ENCODE results near the gene USF2.

The USF2 gene

DNA sequence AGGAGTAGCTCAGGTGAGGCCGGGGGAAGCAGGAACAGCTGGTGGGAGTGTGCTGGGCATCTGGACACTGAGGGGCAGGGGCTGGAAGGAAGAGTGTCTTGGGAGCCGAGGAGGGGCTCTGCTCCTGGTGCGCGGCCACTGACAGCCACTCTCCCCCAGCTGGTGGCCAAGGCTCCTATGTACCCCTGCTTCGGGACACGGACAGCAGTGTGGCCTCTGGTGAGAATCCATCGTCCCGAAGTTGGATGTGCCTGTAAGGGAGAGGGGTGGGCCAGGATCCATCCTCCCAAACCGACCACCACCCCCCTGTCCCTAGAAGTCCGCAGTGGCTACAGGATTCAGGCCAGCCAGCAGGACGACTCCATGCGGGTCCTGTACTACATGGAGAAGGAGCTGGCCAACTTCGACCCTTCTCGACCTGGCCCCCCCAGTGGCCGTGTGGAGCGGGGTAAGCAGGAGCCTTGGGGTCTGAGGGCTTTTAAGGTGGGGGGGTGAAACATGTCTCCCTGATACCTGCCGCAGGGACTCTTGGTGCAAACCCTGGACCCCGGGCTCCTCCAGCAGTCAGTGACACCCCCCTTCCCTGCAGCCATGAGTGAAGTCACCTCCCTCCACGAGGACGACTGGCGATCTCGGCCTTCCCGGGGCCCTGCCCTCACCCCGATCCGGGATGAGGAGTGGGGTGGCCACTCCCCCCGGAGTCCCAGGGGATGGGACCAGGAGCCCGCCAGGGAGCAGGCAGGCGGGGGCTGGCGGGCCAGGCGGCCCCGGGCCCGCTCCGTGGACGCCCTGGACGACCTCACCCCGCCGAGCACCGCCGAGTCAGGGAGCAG is 2.0 kb upstream of the USF2 start:
- no peaks in the 10 kb centered on the region for H3K27me3 Mint-ChIP-seq
- H3K9me3 Mint-ChIP-seq = no peaks in the 10 kb centered on the region
- H3K4me1 Mint-ChIP-seq = peaks cover 40% of the 10 kb centered on the region
- H3K4me3 Mint-ChIP-seq = peak overlapping the region; percentile 88
- CTCF ChIA-PET = interaction anchor here (1.3 kb wide), 1 partner anchor 125 kb away, joined by 4 read pairs; no protein-coding TSS in a partner anchor
- H3K27ac Mint-ChIP-seq = peak overlapping the region; percentile 94
- peaks cover 32% of the 10 kb centered on the region for H3K36me3 Mint-ChIP-seq
- DNase-seq = peak; percentile 36

DNA sequence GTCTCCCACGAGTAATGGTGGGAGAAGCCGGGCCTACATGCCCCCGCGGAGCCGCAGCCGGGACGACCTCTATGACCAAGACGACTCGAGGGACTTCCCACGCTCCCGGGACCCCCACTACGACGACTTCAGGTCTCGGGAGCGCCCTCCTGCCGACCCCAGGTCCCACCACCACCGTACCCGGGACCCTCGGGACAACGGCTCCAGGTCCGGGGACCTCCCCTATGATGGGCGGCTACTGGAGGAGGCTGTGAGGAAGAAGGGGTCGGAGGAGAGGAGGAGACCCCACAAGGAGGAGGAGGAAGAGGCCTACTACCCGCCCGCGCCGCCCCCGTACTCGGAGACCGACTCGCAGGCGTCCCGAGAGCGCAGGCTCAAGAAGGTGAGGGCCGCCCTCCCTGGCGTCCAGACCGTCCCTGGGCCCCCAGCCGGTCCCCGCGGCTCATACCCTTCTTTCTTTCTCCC is 1.4 kb upstream of the USF2 start:
- Mint-ChIP-seq H3K9me3 (no peaks in the 10 kb centered on the region), H3K36me3 (peaks cover 39% of the 10 kb centered on the region), H3K27ac (peak overlapping the region; percentile 94), H3K4me3 (peak overlapping the region; percentile 88), H3K4me1 (peaks cover 43% of the 10 kb centered on the region), H3K27me3 (no peaks in the 10 kb centered on the region)
- peak; percentile 53 for DNase-seq
- CTCF ChIA-PET = no interaction called here

DNA sequence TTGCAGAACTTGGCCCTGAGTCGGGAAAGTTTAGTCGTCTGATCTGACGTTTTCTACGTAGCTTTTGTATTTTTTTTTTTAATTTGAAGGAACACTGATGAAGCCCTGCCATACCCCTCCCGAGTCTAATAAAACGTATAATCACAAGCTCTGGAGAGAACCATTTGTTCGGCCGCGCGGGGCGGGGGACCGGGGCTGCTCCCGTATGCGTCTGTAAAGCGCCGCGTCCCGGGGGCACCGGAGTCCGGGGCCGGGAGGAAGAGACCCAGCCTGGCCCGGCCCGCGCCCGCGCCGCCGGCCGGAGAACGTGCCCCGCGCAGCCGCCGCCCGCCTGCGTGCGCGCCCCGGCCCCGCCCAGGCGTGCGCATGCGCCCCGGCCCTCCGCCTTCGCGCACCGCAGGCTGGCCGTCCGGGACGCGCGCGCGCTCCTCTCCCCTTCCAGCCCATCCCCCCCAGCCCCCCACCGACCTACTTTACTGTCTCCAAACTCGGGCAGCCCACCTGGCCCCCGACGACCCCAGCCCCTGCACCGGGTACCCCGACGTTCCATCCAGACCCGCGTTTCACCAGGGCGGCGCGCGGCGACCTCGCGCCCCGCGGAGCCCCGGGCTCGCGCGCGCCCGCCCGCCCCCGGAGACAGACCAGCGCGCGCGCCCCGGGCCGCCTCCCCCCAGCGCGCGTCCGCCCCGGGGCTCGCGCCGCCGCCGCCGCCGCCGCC is 785 bp upstream of the USF2 start:
- peak overlapping the region; percentile 94 for H3K27ac Mint-ChIP-seq
- peak; percentile 75 for DNase-seq
- no peaks in the 10 kb centered on the region for H3K9me3 Mint-ChIP-seq
- peak overlapping the region; percentile 88 for H3K4me3 Mint-ChIP-seq
- H3K27me3 Mint-ChIP-seq = no peaks in the 10 kb centered on the region
- H3K4me1 Mint-ChIP-seq = peaks cover 43% of the 10 kb centered on the region
- H3K36me3 Mint-ChIP-seq = peaks cover 43% of the 10 kb centered on the region
- CTCF ChIA-PET = interaction anchor here (1.9 kb wide), 1 partner anchor 126 kb away, joined by 8 read pairs; no protein-coding TSS in a partner anchor

DNA sequence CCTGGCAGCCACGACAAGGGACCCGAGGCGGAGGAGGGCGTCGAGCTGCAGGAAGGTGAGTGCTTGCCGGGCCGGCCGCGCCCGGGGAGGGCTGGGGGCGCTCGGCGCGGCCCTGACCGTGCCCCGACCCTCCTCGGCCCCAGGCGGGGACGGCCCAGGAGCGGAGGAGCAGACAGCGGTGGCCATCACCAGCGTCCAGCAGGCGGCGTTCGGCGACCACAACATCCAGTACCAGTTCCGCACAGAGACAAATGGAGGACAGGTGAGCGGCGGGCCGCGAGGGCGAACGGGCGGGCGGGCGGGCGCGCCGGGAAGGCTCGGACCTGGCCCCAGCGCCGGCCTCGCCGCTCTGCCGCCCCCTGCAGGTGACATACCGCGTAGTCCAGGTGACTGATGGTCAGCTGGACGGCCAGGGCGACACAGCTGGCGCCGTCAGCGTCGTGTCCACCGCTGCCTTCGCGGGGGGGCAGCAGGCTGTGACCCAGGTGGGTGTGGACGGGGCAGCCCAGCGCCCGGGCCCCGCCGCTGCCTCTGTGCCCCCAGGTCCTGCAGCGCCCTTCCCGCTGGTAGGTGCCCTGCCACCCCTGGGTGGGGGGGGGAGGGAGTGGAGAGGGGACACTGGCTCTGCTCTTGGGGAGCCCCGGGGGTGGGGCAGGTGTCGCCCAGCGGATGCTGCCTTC is 816 bp downstream of the USF2 start:
- H3K27ac Mint-ChIP-seq = peak overlapping the region; percentile 84
- peaks cover 42% of the 10 kb centered on the region for H3K4me1 Mint-ChIP-seq
- no peaks in the 10 kb centered on the region for H3K9me3 Mint-ChIP-seq
- DNase-seq = peak; percentile 83
- H3K36me3 Mint-ChIP-seq = peaks cover 50% of the 10 kb centered on the region
- H3K27me3 Mint-ChIP-seq = no peaks in the 10 kb centered on the region
- peak overlapping the region; percentile 70 for H3K4me3 Mint-ChIP-seq
- CTCF ChIA-PET = interaction anchor here (1.9 kb wide), 1 partner anchor 128 kb away, joined by 8 read pairs; no protein-coding TSS in a partner anchor

DNA sequence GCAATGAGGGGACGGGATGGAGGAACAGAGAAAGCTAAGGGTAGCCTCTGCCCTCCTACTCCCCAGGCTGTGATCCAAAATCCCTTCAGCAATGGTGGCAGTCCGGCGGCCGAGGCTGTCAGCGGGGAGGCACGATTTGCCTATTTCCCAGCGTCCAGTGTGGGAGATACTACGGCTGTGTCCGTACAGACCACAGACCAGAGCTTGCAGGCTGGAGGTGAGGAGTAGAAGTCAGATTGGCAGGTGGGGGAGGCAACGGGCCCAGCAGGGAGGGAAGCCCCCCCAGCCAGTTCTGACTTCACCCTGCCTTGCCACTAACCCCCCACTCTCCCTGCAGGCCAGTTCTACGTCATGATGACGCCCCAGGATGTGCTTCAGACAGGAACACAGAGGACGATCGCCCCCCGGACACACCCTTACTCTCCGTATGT is 1.6 kb downstream of the USF2 start:
- Mint-ChIP-seq H3K9me3 (no peaks in the 10 kb centered on the region), H3K36me3 (peaks cover 48% of the 10 kb centered on the region), H3K27me3 (no peaks in the 10 kb centered on the region), H3K4me3 (peak overlapping the region; percentile 63), H3K4me1 (peaks cover 35% of the 10 kb centered on the region), H3K27ac (peak overlapping the region; percentile 74)
- DNase-seq = no peak
- CTCF ChIA-PET = no interaction called here

DNA sequence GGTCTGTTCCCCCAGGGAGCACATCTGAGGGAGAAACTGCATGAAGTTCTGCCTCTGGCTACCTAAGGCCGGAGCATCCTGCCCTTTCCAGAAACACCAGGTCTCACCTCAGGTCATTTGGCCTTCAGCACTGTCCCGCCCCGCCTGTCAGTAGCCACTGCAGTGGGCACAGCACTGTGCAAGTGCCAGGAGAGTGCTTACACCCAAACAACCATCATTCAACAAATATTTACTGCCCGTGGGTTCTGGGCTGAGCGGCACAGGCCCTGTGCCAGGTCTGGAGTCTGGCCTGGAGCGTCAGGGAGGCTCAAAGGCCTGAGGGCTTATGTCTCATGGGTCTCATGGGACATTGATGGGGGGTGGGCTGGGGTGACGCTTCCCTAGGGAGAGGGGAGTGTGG is 2.8 kb downstream of the USF2 start:
- DNase-seq = no peak
- H3K4me3 Mint-ChIP-seq = no peak overlapping the region
- H3K27ac Mint-ChIP-seq = no peak overlapping the region
- H3K9me3 Mint-ChIP-seq = no peaks in the 10 kb centered on the region
- H3K4me1 Mint-ChIP-seq = peaks cover 24% of the 10 kb centered on the region
- no peaks in the 10 kb centered on the region for H3K27me3 Mint-ChIP-seq
- CTCF ChIA-PET = no interaction called here
- H3K36me3 Mint-ChIP-seq = peaks cover 51% of the 10 kb centered on the region

DNA sequence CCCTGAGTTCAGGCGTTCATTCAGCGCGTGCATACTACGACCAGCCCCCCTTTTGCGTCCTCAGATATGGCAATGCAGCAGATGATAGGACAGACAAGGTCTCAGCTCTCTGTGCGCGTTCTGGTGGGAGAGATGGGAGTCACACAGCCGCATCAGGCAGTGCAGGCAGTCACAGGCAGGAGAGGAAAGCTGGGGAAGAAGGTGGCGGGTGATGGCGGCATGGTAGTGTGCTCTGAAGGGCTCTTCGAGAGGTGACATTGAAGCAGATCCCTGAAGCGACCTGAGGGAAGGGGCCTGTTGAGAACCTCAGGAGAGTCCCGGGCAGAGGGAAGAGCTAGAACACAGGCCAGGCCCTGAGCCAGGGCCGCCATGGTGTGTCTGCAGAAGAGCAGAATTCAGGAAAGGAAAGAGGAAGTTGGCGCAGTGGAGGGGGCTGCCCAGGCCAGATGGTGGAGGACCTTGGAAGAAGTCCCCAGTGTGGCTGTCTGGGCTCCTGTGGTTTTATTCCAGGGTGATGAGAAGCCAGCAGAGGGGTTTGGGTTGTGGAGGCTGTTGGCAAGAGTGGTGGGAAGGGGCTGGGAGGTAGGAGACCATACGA is 3.5 kb downstream of the USF2 start:
- Mint-ChIP-seq H3K27me3 (no peaks in the 10 kb centered on the region), H3K27ac (peak overlapping the region; percentile 2), H3K4me3 (no peak overlapping the region), H3K36me3 (peaks cover 55% of the 10 kb centered on the region), H3K9me3 (no peaks in the 10 kb centered on the region), H3K4me1 (peaks cover 22% of the 10 kb centered on the region)
- no peak for DNase-seq
- CTCF ChIA-PET = no interaction called here

DNA sequence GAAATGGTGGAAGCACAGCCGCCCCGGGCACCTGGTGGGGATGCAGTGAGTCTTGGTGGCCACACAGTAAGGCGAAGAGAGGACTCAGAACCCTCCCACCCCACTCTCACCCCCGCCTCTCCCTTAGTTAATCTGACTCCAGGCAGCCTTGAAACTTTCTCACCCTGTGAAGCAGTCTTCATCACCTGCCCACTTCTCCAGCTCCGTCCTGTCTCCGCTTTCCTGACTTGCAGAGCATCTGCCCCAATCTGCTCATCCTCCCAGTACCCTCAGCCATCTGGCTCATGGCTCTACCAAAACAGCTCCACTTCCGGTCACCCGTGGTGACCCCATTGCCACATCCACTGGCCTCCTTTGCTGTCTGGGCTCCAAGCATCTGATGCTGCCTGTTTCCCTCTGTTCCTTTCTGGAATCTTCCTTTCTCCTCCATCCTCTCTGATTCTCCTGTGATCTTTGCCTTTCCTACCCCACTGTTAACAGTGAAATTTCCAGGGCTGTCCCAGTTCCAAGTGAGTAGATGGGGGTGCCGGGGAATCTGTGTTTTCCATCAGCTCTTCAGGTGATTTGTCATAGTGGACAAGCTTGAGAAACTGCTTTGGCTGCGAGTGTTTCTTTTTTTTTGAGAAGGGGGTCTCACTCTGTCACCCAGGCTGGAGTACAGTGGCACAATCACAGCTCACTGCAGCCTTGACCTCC is 4.3 kb downstream of the USF2 start:
- H3K4me1 Mint-ChIP-seq = peaks cover 20% of the 10 kb centered on the region
- CTCF ChIA-PET = no interaction called here

DNA sequence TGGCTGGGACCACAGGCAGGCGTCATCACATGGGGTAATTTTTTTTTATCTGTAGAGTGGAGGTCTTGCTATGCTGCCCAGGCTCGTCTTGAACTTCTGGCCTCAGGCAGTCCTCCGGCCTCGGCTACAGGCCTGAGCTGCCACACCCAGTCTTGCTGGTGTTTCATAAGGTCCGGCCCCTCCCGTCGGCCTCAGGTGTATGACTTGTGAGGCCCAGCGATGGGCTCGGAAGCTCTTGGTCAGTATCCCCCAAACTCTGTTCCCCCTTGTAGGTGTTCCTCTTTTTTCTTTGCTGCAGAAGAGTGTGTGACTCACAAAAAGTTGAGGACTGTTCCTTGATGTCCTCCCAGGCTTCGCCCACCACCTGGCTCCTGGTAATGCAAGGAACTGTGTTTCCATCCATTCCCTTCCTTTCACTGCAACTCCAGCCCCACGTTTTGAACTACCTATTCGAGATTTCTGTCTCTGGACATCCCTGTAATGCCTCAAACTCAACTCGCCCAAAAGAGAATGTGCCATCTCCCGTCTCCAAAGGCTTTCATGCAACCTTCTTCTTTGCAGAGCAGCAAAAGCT is 5.0 kb downstream of the USF2 start:
- CTCF ChIA-PET = no interaction called here
- no peak for DNase-seq
- Mint-ChIP-seq H3K4me1 (peaks cover 20% of the 10 kb centered on the region), H3K4me3 (no peak overlapping the region), H3K27me3 (no peaks in the 10 kb centered on the region), H3K27ac (no peak overlapping the region), H3K9me3 (no peaks in the 10 kb centered on the region), H3K36me3 (peaks cover 57% of the 10 kb centered on the region)

More for the DNA sequence above, 4.3 kb downstream of the USF2 start:
- Mint-ChIP-seq H3K9me3 (no peaks in the 10 kb centered on the region), H3K27me3 (no peaks in the 10 kb centered on the region), H3K36me3 (peaks cover 55% of the 10 kb centered on the region), H3K4me3 (no peak overlapping the region), H3K27ac (no peak overlapping the region)
- no peak for DNase-seq

DNA sequence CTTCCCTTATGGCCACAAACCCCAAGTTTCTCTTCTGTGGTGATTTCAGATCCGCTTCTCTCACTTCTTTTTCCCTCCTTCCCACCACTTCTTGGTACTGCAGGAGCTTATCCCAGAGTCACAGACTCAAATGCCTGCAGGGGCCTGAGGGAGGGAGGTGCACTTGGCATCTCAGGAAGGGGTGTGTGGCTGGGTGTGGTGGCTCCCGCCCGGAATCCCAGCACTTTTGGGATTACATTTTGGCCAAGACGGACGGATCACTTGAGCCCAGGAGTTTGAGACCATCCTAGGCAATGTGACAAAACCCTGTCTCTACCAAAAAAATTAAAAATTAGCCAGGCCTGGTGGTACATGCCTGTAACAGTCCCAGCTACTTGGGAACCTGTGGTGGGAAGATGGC is 5.6 kb downstream of the USF2 start:
- CTCF ChIA-PET = no interaction called here
- no peaks in the 10 kb centered on the region for H3K27me3 Mint-ChIP-seq
- no peak for DNase-seq
- no peaks in the 10 kb centered on the region for H3K9me3 Mint-ChIP-seq
- H3K27ac Mint-ChIP-seq = no peak overlapping the region
- H3K36me3 Mint-ChIP-seq = peaks cover 58% of the 10 kb centered on the region
- peaks cover 20% of the 10 kb centered on the region for H3K4me1 Mint-ChIP-seq
- H3K4me3 Mint-ChIP-seq = no peak overlapping the region

DNA sequence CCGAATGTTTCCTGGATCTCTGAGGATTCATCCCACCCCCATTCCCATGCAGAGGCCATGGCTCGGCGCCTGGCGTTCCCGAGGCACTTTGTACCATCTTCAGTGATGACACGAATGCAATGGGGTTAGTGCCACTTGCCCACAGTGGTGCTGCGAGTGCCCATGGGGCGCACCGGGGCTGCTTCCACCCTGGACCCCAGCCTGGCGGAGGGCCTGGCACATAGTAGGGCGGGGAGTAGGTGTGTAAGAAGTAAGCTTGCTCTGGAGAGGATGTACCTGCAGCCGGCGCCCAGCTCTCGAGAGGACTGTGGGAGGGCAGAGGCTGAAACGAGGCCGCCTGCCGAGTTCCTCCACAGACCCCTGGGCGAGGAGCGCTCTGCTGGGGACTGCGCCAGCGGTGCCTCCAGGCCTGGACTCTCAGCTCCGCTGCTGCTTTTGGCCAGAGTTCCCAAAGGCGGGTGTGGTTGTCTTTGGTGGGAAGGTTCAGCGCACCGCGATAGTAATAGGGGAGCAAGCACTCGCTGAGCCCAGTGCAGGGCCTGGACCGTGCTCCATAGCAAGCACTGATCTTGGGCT is 8.0 kb downstream of the USF2 start:
- CTCF ChIA-PET = interaction anchor here (1.5 kb wide), 1 partner anchor 19 kb away, joined by 3 read pairs; no protein-coding TSS in a partner anchor
- Mint-ChIP-seq H3K36me3 (peaks cover 47% of the 10 kb centered on the region), H3K4me1 (peaks cover 7% of the 10 kb centered on the region), H3K9me3 (no peaks in the 10 kb centered on the region), H3K27ac (no peak overlapping the region), H3K4me3 (no peak overlapping the region), H3K27me3 (peaks cover 16% of the 10 kb centered on the region)
- no peak for DNase-seq

DNA sequence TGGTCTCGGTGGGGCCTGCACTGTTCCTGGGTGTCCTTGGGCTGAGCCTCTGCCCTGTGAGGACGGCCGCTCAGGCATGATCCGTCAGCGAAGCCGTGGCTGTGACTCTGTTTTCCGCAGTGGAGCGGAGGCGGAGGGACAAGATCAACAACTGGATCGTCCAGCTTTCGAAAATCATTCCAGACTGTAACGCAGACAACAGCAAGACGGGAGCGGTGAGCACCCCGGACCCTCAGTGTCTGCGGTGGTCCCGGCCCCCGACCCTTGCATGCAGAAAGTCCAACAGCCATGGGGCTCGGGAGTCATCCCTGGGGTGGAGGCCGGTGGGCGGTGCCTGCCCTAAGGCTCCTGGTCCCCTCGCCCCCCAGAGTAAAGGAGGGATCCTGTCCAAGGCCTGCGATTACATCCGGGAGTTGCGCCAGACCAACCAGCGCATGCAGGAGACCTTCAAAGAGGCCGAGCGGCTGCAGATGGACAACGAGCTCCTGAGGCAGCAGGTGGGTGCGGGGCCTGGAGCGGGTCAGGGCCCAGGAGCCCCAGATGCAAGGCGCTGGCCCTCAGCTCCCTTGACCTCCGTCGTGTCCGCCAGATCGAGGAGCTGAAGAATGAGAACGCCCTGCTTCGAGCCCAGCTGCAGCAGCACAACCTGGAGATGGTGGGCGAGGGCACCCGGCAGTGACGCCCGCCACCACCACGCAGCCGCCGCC is 10.0 kb downstream of the USF2 start:
- Mint-ChIP-seq H3K36me3 (peaks cover 34% of the 10 kb centered on the region), H3K4me3 (no peak overlapping the region), H3K27me3 (peaks cover 35% of the 10 kb centered on the region), H3K27ac (no peak overlapping the region), H3K4me1 (peaks cover 4% of the 10 kb centered on the region), H3K9me3 (no peaks in the 10 kb centered on the region)
- DNase-seq = no peak
- CTCF ChIA-PET = no interaction called here
